Naive thymus-derived CD4-positive, alpha-beta T cell (primary cell): ENCODE data around the gene DYRK1A. TPM values are rescaled to one million over a fixed set of nuclear protein-coding genes. Genes with fewer than 3 reads are reported as not detected.

Experiments used
- ATAC-seq: fragments of 150-1000 bp; cut with Tn5 transposase; 2 replicates; pipeline ENCODE4 v1.10.0; 2021; ENCODE audit warnings: mild to moderate bottlenecking, moderate library complexity
- CTCF ChIA-PET: fragments of 350-600 bp; sonication (Branson Sonifier 250); formaldehyde crosslinking; loops from one replicate; lab custom pipeline; 2021; ENCODE audit warnings: antibody characterized with exemption; lab: Charles Lee
- POLR2A ChIA-PET: fragments of 350-600 bp; sonication (Branson Sonifier 250); formaldehyde crosslinking; loops from one replicate; lab custom pipeline; 2021; ENCODE audit warnings: antibody characterized with exemption, inconsistent platforms; lab: Charles Lee
- DNase-seq, 9 donors: peaks; one replicate each; pipeline versions ENCODE4 v3.0.0 to v3.0.0-alpha.2; 2020 to 2022; ENCODE audit warnings: mixed read lengths in 1 of 9
- H3K27ac ChIP-seq: one replicate; pipeline ENCODE4 v1.7.0; 2013; ENCODE audit warnings: mild to moderate bottlenecking, low read depth, low read length, moderate library complexity
- H3K27me3 ChIP-seq, 2 donors: one replicate each; pipeline ENCODE4 v1.7.0; 2013; ENCODE audit warnings: low read length in 2 of 2, mild to moderate bottlenecking in 2 of 2, moderate library complexity in 2 of 2; ENCODE audit not compliant: control insufficient read depth in 2 of 2, insufficient read depth in 2 of 2
- H3K36me3 ChIP-seq, 3 experiments: 1 replicate in 2 of 3; 2 replicates in 1 of 3; pipeline ENCODE4 v1.7.0; 2013; ENCODE audit warnings: low read length in 3 of 3, mild to moderate bottlenecking in 3 of 3, moderate library complexity in 1 of 3; ENCODE audit not compliant: insufficient read depth in 3 of 3, control insufficient read depth in 2 of 3
- H3K4me1 ChIP-seq, 2 donors: one replicate each; pipeline ENCODE4 v1.7.0; 2013; ENCODE audit warnings: low read length in 2 of 2, mild to moderate bottlenecking in 2 of 2, moderate library complexity in 1 of 2; ENCODE audit not compliant: control insufficient read depth in 2 of 2, insufficient read depth in 2 of 2
- H3K4me3 ChIP-seq: 2 replicates; pipeline ENCODE4 v1.7.0; 2013; ENCODE audit warnings: mild to moderate bottlenecking, low read length
- H3K9me3 ChIP-seq, 3 experiments: 1 replicate in 2 of 3; 2 replicates in 1 of 3; pipeline ENCODE4 v1.7.0; 2013; ENCODE audit warnings: low read length in 3 of 3; ENCODE audit not compliant: control insufficient read depth in 2 of 3
- H3K27ac Mint-ChIP-seq, 9 donors: one replicate each; pipeline ENCODE4 v1.8.0; 2020 to 2022; ENCODE audit warnings: mixed read lengths in 9 of 9, mild to moderate bottlenecking in 8 of 9, moderate library complexity in 5 of 9, inconsistent platforms in 2 of 9
- H3K27me3 Mint-ChIP-seq, 5 donors: one replicate each; pipeline ENCODE4 v1.8.0; 2021 to 2022; ENCODE audit warnings: mixed read lengths in 5 of 5, mild to moderate bottlenecking in 1 of 5
- H3K36me3 Mint-ChIP-seq, 5 donors: one replicate each; pipeline ENCODE4 v1.8.0; 2020 to 2022; ENCODE audit warnings: mixed read lengths in 5 of 5, mild to moderate bottlenecking in 3 of 5, inconsistent platforms in 1 of 5
- H3K4me1 Mint-ChIP-seq, 7 donors: one replicate each; pipeline ENCODE4 v1.8.0; 2020 to 2022; ENCODE audit warnings: mixed read lengths in 7 of 7, mild to moderate bottlenecking in 3 of 7, inconsistent platforms in 1 of 7
- H3K4me3 Mint-ChIP-seq, 10 donors: one replicate each; pipeline ENCODE4 v1.8.0; 2020 to 2022; ENCODE audit warnings: mild to moderate bottlenecking in 10 of 10, mixed read lengths in 10 of 10, moderate library complexity in 6 of 10, inconsistent platforms in 2 of 10
- H3K9me3 Mint-ChIP-seq, 11 donors: one replicate each; pipeline ENCODE4 v1.8.0; 2020 to 2022; ENCODE audit warnings: mixed read lengths in 11 of 11, mild to moderate bottlenecking in 4 of 11, inconsistent platforms in 1 of 11, moderate library complexity in 1 of 11
- intact Hi-C, 2 donors: fragments of 100-400 bp; cut with micrococcal nuclease; formaldehyde crosslinking; loops; one replicate each; pipeline ENCODE4 v1.15.1; 2023
- polyA plus RNA-seq, 2 donors: library from polyadenylated mRNA; unstranded; fragments of 300-500 nt; fragmentation: Illumina TruSeq; gene quantifications; one replicate each; pipeline ENCODE4 v1.2.3, GENCODE V29; 2021
- total RNA-seq, 6 experiments: library from RNA in 5 of 6; stranded (reverse) in 5 of 6; gene quantifications; 1 replicate in 5 of 6; 2 replicates in 1 of 6; pipeline ENCODE4 v1.2.3 and lab custom pipeline; 2021 to 2026

The DYRK1A gene
- total and polyA plus RNA-seq, 7 experiments from 2014 or later: 3.3 to 142 (median 118) TPM

DNA sequence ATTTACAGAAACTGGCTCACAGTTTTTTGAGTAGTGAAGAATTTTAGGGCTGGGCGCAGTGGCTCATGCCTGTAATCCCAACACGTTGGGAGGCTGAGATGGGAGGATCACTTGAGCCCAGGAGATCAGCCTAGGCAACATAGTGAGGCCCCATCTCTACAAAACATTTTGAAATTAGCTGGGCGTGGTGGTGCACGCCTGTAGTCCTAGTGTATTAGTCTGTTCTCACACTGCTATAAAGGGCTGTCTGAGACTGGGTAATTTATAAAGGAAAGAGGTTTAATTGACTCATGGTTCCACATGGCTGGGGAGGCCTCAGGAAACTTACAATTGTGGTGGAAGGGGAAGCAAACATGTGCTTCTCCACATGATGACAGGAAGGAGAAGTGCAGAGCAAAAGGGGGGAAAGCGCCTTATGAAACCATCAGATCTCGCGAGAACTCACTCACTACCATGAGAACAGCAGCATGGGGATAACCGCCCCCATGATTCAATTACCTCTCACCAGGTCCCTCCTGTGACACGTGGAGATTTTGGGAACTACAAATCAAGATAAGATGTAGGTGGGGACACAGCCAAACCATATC is 24.4 kb upstream of the DYRK1A start:
- no peak overlapping the region for H3K4me3 Mint-ChIP-seq
- intact Hi-C loops: no loop called here
- H3K27me3 Mint-ChIP-seq: peaks cover 0 to 4% (median 3%) of the 10 kb centered on the region in 5 donors
- H3K27me3 ChIP-seq: no peaks in the 10 kb centered on the region
- no peak for DNase-seq
- no peaks in the 10 kb centered on the region for H3K4me1 ChIP-seq
- POLR2A ChIA-PET: no interaction called here
- H3K36me3 Mint-ChIP-seq: no peaks in the 10 kb centered on the region
- peaks cover 0 to 13% (median 1%) of the 10 kb centered on the region in 11 donors for H3K9me3 Mint-ChIP-seq
- no peaks in the 10 kb centered on the region for H3K9me3 ChIP-seq
- H3K4me1 Mint-ChIP-seq: peaks cover 0 to 8% (median 0%) of the 10 kb centered on the region in 7 donors
- no peaks in the 10 kb centered on the region for H3K36me3 ChIP-seq
- no peak for ATAC-seq
- no peak overlapping the region for H3K4me3 ChIP-seq
- CTCF ChIA-PET: no interaction called here
- no peak overlapping the region for H3K27ac Mint-ChIP-seq
- H3K27ac ChIP-seq: no peak overlapping the region

DNA sequence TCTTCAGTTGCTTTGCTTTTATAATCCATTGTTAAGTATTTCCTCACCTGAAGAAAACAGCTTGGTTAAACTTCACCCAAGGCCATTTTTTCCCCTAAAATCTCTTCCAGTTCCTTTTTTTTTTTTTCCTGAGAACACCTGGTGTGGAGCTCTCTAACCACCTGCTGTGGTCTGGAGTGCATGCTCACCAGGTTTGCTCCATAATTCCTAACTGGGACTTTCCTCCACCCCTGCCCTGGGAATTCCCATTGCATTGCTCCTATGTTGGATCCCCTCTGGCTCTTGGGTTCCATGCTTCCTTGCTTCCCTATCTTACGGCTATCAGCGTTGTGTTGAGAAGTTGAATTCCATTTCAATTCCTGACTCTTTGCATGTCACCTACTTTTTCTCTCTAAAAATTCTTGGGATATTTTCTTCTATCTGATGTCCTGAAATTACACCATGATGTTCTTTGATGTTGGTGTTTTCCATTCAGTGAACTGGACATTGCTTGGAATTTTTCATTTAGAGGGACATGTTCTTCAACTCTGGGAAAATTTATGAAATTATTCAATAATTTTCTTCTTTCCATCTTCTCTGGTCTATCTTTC is 19.6 kb upstream of the DYRK1A start:
- no peak overlapping the region for H3K4me3 Mint-ChIP-seq
- CTCF ChIA-PET: no interaction called here
- intact Hi-C loops: no loop called here
- H3K4me1 ChIP-seq: no peaks in the 10 kb centered on the region
- H3K27me3 ChIP-seq: no peaks in the 10 kb centered on the region
- H3K27ac Mint-ChIP-seq: no peak overlapping the region
- H3K27ac ChIP-seq: no peak overlapping the region
- peaks cover 0 to 7% (median 5%) of the 10 kb centered on the region in 5 donors for H3K36me3 Mint-ChIP-seq
- ATAC-seq: no peak
- peaks cover 0 to 20% (median 3%) of the 10 kb centered on the region in 3 experiments for H3K9me3 ChIP-seq
- peaks cover 3 to 37% (median 18%) of the 10 kb centered on the region in 11 donors for H3K9me3 Mint-ChIP-seq
- POLR2A ChIA-PET: interaction anchor here (0.6 kb wide), 1 partner anchor 12 kb away, joined by 3 read pairs; no protein-coding TSS in a partner anchor
- H3K36me3 ChIP-seq: no peaks in the 10 kb centered on the region
- peaks cover 0 to 8% (median 0%) of the 10 kb centered on the region in 5 donors for H3K27me3 Mint-ChIP-seq
- no peak overlapping the region for H3K4me3 ChIP-seq
- no peaks in the 10 kb centered on the region for H3K4me1 Mint-ChIP-seq
- DNase-seq: no peak

DNA sequence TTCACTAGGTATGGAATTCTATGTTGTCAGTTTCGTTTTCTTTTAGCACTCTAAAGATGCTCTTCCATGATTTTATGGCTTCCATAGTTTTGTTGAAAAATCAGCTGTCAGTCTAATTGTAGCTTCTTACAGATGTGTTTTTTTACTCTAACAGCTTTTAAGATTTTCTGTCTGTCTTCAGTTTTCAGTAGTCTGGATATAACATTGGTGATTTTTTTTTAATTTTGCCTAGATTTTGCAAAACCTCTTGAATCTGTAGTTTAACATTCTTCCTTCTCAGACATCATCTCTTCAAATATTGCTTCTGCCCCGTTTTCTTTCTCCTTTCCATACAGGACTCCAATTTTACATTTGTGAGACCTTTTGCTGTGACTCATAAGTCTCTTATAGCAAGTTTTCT is 17.9 kb upstream of the DYRK1A start:
- no peak overlapping the region for H3K27ac ChIP-seq
- ATAC-seq (no peak), DNase-seq (no peak)
- POLR2A ChIA-PET: interaction anchor here (0.7 kb wide), 1 partner anchor 164 kb away, joined by 3 read pairs; no protein-coding TSS in a partner anchor
- peaks cover 0 to 7% (median 5%) of the 10 kb centered on the region in 5 donors for H3K36me3 Mint-ChIP-seq
- intact Hi-C loops: no loop called here
- no peaks in the 10 kb centered on the region for H3K27me3 ChIP-seq
- no peaks in the 10 kb centered on the region for H3K36me3 ChIP-seq
- H3K27me3 Mint-ChIP-seq: peaks cover 0 to 12% (median 3%) of the 10 kb centered on the region in 5 donors
- peaks cover 3 to 37% (median 16%) of the 10 kb centered on the region in 11 donors for H3K9me3 Mint-ChIP-seq
- H3K27ac Mint-ChIP-seq: no peak overlapping the region
- H3K4me1 ChIP-seq: no peaks in the 10 kb centered on the region
- CTCF ChIA-PET: interaction anchor here (0.5 to 0.7 kb wide), 2 partner anchors 136 to 1873 kb away, joined by 3 read pairs; no protein-coding TSS in a partner anchor
- no peaks in the 10 kb centered on the region for H3K4me1 Mint-ChIP-seq
- no peak overlapping the region for H3K4me3 ChIP-seq
- no peak overlapping the region for H3K4me3 Mint-ChIP-seq
- H3K9me3 ChIP-seq: peaks cover 0 to 20% (median 3%) of the 10 kb centered on the region in 3 experiments

DNA sequence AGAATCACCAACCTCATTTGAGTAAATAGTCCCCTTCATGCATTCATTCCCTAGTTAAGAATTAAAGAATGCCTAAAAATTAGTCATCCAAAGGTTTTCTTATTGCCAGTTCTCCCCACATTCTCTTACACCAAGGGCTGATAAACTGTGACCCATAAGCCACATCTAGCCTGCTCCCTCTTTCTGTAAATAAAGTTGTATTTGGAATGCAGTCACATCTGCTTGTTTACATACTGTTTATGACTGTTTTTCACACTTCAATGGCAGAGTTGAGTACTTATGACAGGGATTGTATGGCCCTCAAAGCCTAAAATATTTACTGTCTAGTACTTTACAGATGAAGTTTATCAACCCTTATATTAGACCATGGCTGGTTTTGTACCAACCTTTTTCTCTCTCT is 16.1 kb upstream of the DYRK1A start:
- POLR2A ChIA-PET: no interaction called here
- peaks cover 2 to 37% (median 16%) of the 10 kb centered on the region in 11 donors for H3K9me3 Mint-ChIP-seq
- DNase-seq (no peak), ATAC-seq (no peak)
- no peak overlapping the region for H3K4me3 ChIP-seq
- intact Hi-C loops: no loop called here
- no peaks in the 10 kb centered on the region for H3K4me1 Mint-ChIP-seq
- peaks cover 0 to 7% (median 5%) of the 10 kb centered on the region in 5 donors for H3K36me3 Mint-ChIP-seq
- CTCF ChIA-PET: no interaction called here
- H3K27ac ChIP-seq: no peak overlapping the region
- no peak overlapping the region for H3K4me3 Mint-ChIP-seq
- no peaks in the 10 kb centered on the region for H3K4me1 ChIP-seq
- peaks cover 0 to 20% (median 3%) of the 10 kb centered on the region in 3 experiments for H3K9me3 ChIP-seq
- no peaks in the 10 kb centered on the region for H3K36me3 ChIP-seq
- peaks cover 0 to 15% (median 7%) of the 10 kb centered on the region in 5 donors for H3K27me3 Mint-ChIP-seq
- no peaks in the 10 kb centered on the region for H3K27me3 ChIP-seq
- no peak overlapping the region for H3K27ac Mint-ChIP-seq

DNA sequence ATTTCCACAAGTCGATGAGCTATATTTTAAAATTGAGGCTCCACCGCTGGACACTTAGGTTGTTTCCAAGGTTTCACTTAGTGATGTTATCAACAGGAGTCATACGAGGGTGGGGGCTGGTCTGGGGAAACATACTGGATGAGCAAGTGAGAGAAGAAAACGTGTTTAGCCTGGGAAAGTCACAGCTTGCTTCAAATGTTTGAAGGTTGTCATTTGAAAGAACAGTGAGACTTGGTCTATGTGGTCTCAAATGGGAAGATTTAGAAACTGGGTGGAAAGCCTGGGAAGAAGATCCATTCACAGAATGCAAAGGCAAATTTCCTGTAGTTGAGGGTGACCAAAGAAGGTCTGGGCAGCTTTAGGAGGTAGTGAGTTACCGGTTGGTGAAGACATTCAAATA is 9.9 kb upstream of the DYRK1A start:
- no peaks in the 10 kb centered on the region for H3K36me3 Mint-ChIP-seq
- ATAC-seq (no peak), DNase-seq (no peak)
- ChIA-PET POLR2A (no interaction called here), CTCF (no interaction called here)
- peaks cover 0 to 11% (median 7%) of the 10 kb centered on the region in 5 donors for H3K27me3 Mint-ChIP-seq
- no peak overlapping the region for H3K4me3 Mint-ChIP-seq
- Histone ChIP-seq H3K9me3 (no peaks in the 10 kb centered on the region), H3K4me3 (no peak overlapping the region), H3K27ac (no peak overlapping the region), H3K27me3 (no peaks in the 10 kb centered on the region), H3K4me1 (no peaks in the 10 kb centered on the region), H3K36me3 (no peaks in the 10 kb centered on the region)
- H3K27ac Mint-ChIP-seq: no peak overlapping the region
- peaks cover 0 to 3% (median 1%) of the 10 kb centered on the region in 11 donors for H3K9me3 Mint-ChIP-seq
- intact Hi-C loops: no loop called here
- peaks cover 5 to 10% (median 6%) of the 10 kb centered on the region in 7 donors for H3K4me1 Mint-ChIP-seq

DNA sequence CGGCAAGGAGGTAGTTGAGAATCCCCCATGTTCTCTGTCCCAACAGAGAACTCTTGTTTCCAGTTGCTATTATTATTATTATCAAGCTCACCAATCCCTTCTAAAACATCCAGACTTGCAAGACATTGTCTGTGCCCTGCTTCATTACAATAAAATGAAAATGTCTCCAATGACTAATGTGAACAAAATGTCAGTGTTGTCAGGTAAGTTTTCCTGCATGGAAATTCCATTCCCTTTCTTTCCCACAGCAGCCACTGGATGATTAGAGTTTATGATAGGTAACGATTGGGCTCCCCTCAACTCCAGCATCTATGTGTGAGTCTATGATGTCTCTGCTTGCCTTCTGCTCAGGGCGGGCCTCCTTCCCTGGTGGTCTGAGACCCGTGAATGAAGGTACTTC is 8.9 kb upstream of the DYRK1A start:
- no peak overlapping the region for H3K4me3 ChIP-seq
- H3K36me3 ChIP-seq: no peaks in the 10 kb centered on the region
- no peak overlapping the region for H3K27ac ChIP-seq
- H3K27me3 ChIP-seq: no peaks in the 10 kb centered on the region
- H3K9me3 Mint-ChIP-seq: peaks cover 0 to 2% (median 0%) of the 10 kb centered on the region in 11 donors
- POLR2A ChIA-PET: no interaction called here
- CTCF ChIA-PET: no interaction called here
- H3K4me1 Mint-ChIP-seq: peaks cover 5 to 14% (median 6%) of the 10 kb centered on the region in 7 donors
- H3K4me3 Mint-ChIP-seq: no peak overlapping the region
- no peaks in the 10 kb centered on the region for H3K36me3 Mint-ChIP-seq
- H3K27me3 Mint-ChIP-seq: peaks cover 0 to 8% (median 6%) of the 10 kb centered on the region in 5 donors
- no peak overlapping the region for H3K27ac Mint-ChIP-seq
- no peaks in the 10 kb centered on the region for H3K4me1 ChIP-seq
- H3K9me3 ChIP-seq: no peaks in the 10 kb centered on the region
- intact Hi-C loops: no loop called here
- DNase-seq (no peak), ATAC-seq (no peak)
